ENCODE results near the gene RAF1. TPM values are rescaled to one million over a fixed set of nuclear protein-coding genes. Genes with fewer than 3 reads are reported as not detected.

RAF1 gene
- total RNA-seq, 4 donors from 2014 or later, result 106 to 136 (median 121) TPM

GRCh38 chr3:12541625-12542024 lies 122.3 kb downstream of the RAF1 start:
- Histone ChIP-seq H3K36me3 (peaks cover 0 to 22% (median 0%) of the 10 kb centered on the region in 3 donors), H3K27ac (no peak overlapping the region), H3K9me3 (no peaks in the 10 kb centered on the region), H3K4me1 (no peaks in the 10 kb centered on the region), H3K27me3 (no peaks in the 10 kb centered on the region), H3K4me3 (no peak overlapping the region)
- 66 to 68% methylated on average over 8 of the region's 8 CpGs for WGBS, 2 donors
- DNase-seq (ENCODE audit: low spot score in 2 of 2), result no peak
- TF ChIP-seq CTCF (IDR thresholded peaks at IDR 0.05) (no peak), POLR2A (IDR thresholded peaks at IDR 0.05) (no peak), EP300 (IDR thresholded peaks at IDR 0.05) (no peak)

GRCh38 chr3:12536423-12536822 lies 127.5 kb downstream of the RAF1 start:
- H3K4me3 ChIP-seq, result no peak overlapping the region
- H3K36me3 ChIP-seq, result peaks cover 0 to 42% (median 0%) of the 10 kb centered on the region in 3 donors
- TF ChIP-seq CTCF (IDR thresholded peaks at IDR 0.05), result peak in 1 of 5 experiments; percentile 21
- TF ChIP-seq POLR2A (IDR thresholded peaks at IDR 0.05), result no peak
- WGBS, 2 donors, result 71 to 76% methylated on average over 6 of the region's 6 CpGs
- no peak for DNase-seq (ENCODE audit: low spot score in 2 of 2)
- no peaks in the 10 kb centered on the region for H3K27me3 ChIP-seq
- H3K27ac ChIP-seq, result no peak overlapping the region
- H3K9me3 ChIP-seq, result no peaks in the 10 kb centered on the region
- H3K4me1 ChIP-seq, result no peaks in the 10 kb centered on the region

Small RNA genes within 50 kb of the gene (small RNA-seq; reads per million reads assigned to genes)
- gene CRIP1P1 (not detected), gene RF00017 (not detected)

Other genes starting within 250 kb of the RAF1 start
- 10 to 100 TPM; 31.8 to 40.2 (median 35.2) TPM for gene TSEN2, start 179.6 kb downstream of the RAF1 start, total RNA-seq
- not detected for gene MKRN2OS, start 118.6 kb downstream of the RAF1 start, total RNA-seq
- gene MKRN2, start 107.0 kb downstream of the RAF1 start, total RNA-seq, result 10 to 100 TPM; 35.5 to 49.4 (median 45.3) TPM
- not detected for gene TMEM40, start 95.1 kb upstream of the RAF1 start, total RNA-seq
- 10 to 100 TPM; 14.3 to 24.5 (median 18.7) TPM for gene CAND2, start 132.6 kb upstream of the RAF1 start, total RNA-seq
- 100 to 1,000 TPM; 510 to 893 (median 747) TPM for gene RPL32, start 177.4 kb upstream of the RAF1 start, total RNA-seq

Data from tibial nerve (tissue), 4 donors.